ENCODE data around the gene UPP2. TPM values are rescaled to one million over a fixed set of nuclear protein-coding genes. Genes with fewer than 3 reads are reported as not detected.

UPP2 gene
- total RNA-seq, 4 donors from 2014 or later = not detected

GRCh38 chr2:158144914-158145625, 43.4 kb downstream of the UPP2 start:
- TF ChIP-seq POLR2A (IDR thresholded peaks at IDR 0.05) = no peak
- no peak for TF ChIP-seq CTCF (IDR thresholded peaks at IDR 0.05)
- no peak for DNase-seq
- Histone ChIP-seq H3K9me3 (no peaks in the 10 kb centered on the region), H3K4me1 (no peaks in the 10 kb centered on the region), H3K27ac (no peak overlapping the region), H3K4me3 (no peak overlapping the region), H3K27me3 (no peaks in the 10 kb centered on the region), H3K36me3 (no peaks in the 10 kb centered on the region)

- no peak overlapping the region for H3K4me3 ChIP-seq
- TF ChIP-seq POLR2A (IDR thresholded peaks at IDR 0.05) (no peak), CTCF (IDR thresholded peaks at IDR 0.05) (no peak)
- no peaks in the 10 kb centered on the region for H3K27me3 ChIP-seq
- H3K36me3 ChIP-seq = no peaks in the 10 kb centered on the region
- H3K4me1 ChIP-seq = no peaks in the 10 kb centered on the region
- DNase-seq = no peak
- H3K27ac ChIP-seq = no peak overlapping the region
- no peaks in the 10 kb centered on the region for H3K9me3 ChIP-seq
Measured at GRCh38 chr2:158153270-158154015, 51.8 kb downstream of the UPP2 start.

GRCh38 chr2:158154596-158154995, 52.9 kb downstream of the UPP2 start:
- H3K36me3 ChIP-seq = no peaks in the 10 kb centered on the region
- H3K27ac ChIP-seq = no peak overlapping the region
- TF ChIP-seq CTCF (IDR thresholded peaks at IDR 0.05) (no peak), POLR2A (IDR thresholded peaks at IDR 0.05) (no peak)
- H3K4me1 ChIP-seq = no peaks in the 10 kb centered on the region
- DNase-seq = no peak
- H3K27me3 ChIP-seq = no peaks in the 10 kb centered on the region
- H3K4me3 ChIP-seq = no peak overlapping the region
- H3K9me3 ChIP-seq = no peaks in the 10 kb centered on the region

GRCh38 chr2:158172719-158173118, 71.0 kb downstream of the UPP2 start:
- H3K36me3 ChIP-seq = no peaks in the 10 kb centered on the region
- no peaks in the 10 kb centered on the region for H3K9me3 ChIP-seq
- H3K27me3 ChIP-seq = no peaks in the 10 kb centered on the region
- no peaks in the 10 kb centered on the region for H3K4me1 ChIP-seq
- TF ChIP-seq CTCF (IDR thresholded peaks at IDR 0.05) (no peak), POLR2A (IDR thresholded peaks at IDR 0.05) (no peak)
- DNase-seq = no peak
- H3K4me3 ChIP-seq = no peak overlapping the region
- no peak overlapping the region for H3K27ac ChIP-seq

GRCh38 chr2:158174495-158174894, 72.8 kb downstream of the UPP2 start:
- Histone ChIP-seq H3K27ac (no peak overlapping the region), H3K27me3 (no peaks in the 10 kb centered on the region), H3K4me1 (no peaks in the 10 kb centered on the region), H3K4me3 (no peak overlapping the region), H3K36me3 (no peaks in the 10 kb centered on the region), H3K9me3 (no peaks in the 10 kb centered on the region)
- no peak for DNase-seq
- no peak for TF ChIP-seq CTCF (IDR thresholded peaks at IDR 0.05)
- TF ChIP-seq POLR2A (IDR thresholded peaks at IDR 0.05) = no peak

Data from Peyer's patch (tissue), 4 donors.